GM21825 (cell line): ENCODE measurements around the gene GAK.
"Not testable (repeated sequence)": the region's sequence is repeated elsewhere in the genome, so short reads cannot be mapped to it uniquely, and the experiment has no call there.

Source experiments
- ATAC-seq: cut with Tn5 transposase; IDR thresholded peaks from one replicate; pipeline ENCODE4 v1.9.1; 2021; ENCODE audit warnings: mild to moderate bottlenecking, moderate library complexity; ENCODE audit not compliant: unreplicated experiment

GAK gene

GRCh38 chr4:931960-932712 is at the start of gene GAK, which contains the start of gene TMEM175:
Gene GAK, minus strand, starts transcription at chr4:932316. Its CDS starts 129 bp downstream, at chr4:932187.
Gene TMEM175, plus strand, starts transcription at chr4:932460. Its CDS starts 15,280 bp downstream, at chr4:947740.
- ATAC-seq = peak; percentile 83

GRCh38 chr4:978957-979701 is 47.0 kb upstream of the GAK start:
- ATAC-seq = no peak

GRCh38 chr4:976016-976415 is 43.9 kb upstream of the GAK start:
- not testable (repeated sequence) for ATAC-seq

- no peak for ATAC-seq
Observed at GRCh38 chr4:974668-975067, 42.6 kb upstream of the GAK start.

GRCh38 chr4:973431-974397 is 41.6 kb upstream of the GAK start, which contains the start of gene DGKQ:
Gene DGKQ, minus strand, starts transcription at chr4:973569. Its CDS starts 87 bp downstream, at chr4:973482.
- peak; percentile 74 for ATAC-seq

GRCh38 chr4:972651-973424 is 40.7 kb upstream of the GAK start:
- ATAC-seq = peak; percentile 37

GRCh38 chr4:971666-972500 is 39.8 kb upstream of the GAK start:
- ATAC-seq = no peak

GRCh38 chr4:970854-971520 is 38.9 kb upstream of the GAK start:
- no peak for ATAC-seq

GRCh38 chr4:970046-970745 is 38.1 kb upstream of the GAK start:
- no peak for ATAC-seq

- ATAC-seq = no peak
Observed at GRCh38 chr4:968621-969394, 36.7 kb upstream of the GAK start.

- no peak for ATAC-seq
Observed at GRCh38 chr4:968221-968620, 36.1 kb upstream of the GAK start.

- ATAC-seq = no peak
Observed at GRCh38 chr4:967113-968104, 35.3 kb upstream of the GAK start.

- no peak for ATAC-seq
Observed at GRCh38 chr4:966266-967112, 34.4 kb upstream of the GAK start.

GRCh38 chr4:965766-966134 is 33.6 kb upstream of the GAK start:
- ATAC-seq = no peak

- ATAC-seq = no peak
Observed at GRCh38 chr4:965048-965765, 33.1 kb upstream of the GAK start.
